A673 (cell line): ENCODE measurements around the gene CEMIP.

ENCODE experiments used
- CTCF ChIP-seq: fragments of 300-800, 200-600 bp; sonication (generic); conservative IDR thresholded peaks from 2 replicates; pipeline ENCODE4 v1.5.1; 2017; ENCODE audit warnings: low read depth, mild to moderate bottlenecking, antibody characterized with exemption, low read length, moderate library complexity, mixed read lengths
- EZH2 ChIP-seq: fragments of 200-600 bp; sonication (generic); IDR thresholded peaks from 2 replicates; pipeline ENCODE4 v1.6.1; 2017; ENCODE audit warnings: borderline replicate concordance, low read depth, mild to moderate bottlenecking, mixed read lengths, antibody characterized with exemption, low read length; ENCODE audit not compliant: poor library complexity, severe bottlenecking

GRCh38 chr15:80878867-80879250, 99.7 kb downstream of the CEMIP start:
- TF ChIP-seq CTCF: no peak
- no peak for TF ChIP-seq EZH2
